GM10266 (cell line): ENCODE data around the gene PNRC1.

Source experiments
- DNase-seq: peaks from one replicate; pipeline ENCODE4 v3.0.0; 2012; ENCODE audit errors: extremely low spot score
- TF ChIP-seq, protein P1 (sequence below): IDR thresholded peaks from 2 replicates; pipeline ENCODE4 v1.5.1; 2012; ENCODE audit warnings: mild to moderate bottlenecking, low read depth; ENCODE audit not compliant: control insufficient read depth, insufficient read depth; ENCODE audit errors: missing control alignments

Gene PNRC1

DNA sequence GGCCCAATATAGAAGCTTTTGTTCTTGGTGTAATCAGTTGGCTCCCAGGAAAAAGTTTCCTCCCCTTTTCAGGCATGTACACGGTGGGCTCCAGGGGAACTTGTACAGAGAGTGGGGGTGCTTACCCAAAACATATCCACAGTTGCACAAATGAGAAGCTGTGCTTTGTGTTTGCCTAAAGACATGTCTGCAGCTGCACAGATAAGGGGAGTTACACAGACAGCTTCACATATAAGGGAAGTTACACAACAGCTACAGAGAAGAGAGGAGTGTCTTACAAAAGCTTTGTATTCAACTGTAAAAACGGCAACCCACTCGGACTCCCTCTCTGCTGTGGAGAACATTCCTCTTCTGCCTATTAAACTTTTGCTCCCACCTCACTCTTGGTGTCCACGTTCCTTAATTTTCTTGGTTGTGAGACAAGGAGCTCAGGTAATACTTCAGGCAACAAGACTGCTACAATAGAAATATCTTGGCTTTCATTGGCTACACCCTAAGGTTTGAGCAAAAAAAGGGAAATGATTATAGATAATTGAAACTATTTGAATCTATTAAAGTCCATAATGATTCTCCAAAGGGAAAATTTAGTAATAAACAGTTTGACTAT, 7.4 kb upstream of the PNRC1 start:
- TF ChIP-seq, protein P1, sequence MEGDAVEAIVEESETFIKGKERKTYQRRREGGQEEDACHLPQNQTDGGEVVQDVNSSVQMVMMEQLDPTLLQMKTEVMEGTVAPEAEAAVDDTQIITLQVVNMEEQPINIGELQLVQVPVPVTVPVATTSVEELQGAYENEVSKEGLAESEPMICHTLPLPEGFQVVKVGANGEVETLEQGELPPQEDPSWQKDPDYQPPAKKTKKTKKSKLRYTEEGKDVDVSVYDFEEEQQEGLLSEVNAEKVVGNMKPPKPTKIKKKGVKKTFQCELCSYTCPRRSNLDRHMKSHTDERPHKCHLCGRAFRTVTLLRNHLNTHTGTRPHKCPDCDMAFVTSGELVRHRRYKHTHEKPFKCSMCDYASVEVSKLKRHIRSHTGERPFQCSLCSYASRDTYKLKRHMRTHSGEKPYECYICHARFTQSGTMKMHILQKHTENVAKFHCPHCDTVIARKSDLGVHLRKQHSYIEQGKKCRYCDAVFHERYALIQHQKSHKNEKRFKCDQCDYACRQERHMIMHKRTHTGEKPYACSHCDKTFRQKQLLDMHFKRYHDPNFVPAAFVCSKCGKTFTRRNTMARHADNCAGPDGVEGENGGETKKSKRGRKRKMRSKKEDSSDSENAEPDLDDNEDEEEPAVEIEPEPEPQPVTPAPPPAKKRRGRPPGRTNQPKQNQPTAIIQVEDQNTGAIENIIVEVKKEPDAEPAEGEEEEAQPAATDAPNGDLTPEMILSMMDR, result no peak

DNA sequence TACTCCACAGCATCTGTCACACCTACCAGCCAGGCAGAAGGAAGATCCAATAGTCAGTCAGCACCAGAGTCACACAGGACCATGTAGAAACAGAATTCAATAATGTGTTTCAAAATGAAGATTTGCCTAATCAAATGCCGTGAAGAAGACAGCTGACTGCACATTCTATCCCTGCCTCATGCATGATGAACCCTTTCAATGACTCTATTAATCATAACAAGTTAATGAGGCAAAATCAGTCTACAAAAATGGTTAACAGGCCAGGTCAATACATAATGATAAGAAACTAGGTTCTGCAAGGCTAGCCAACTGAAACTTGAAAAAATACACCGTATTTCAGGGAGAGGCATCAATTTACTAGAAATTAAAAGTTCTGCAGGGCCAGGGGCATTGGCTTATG, 6.7 kb upstream of the PNRC1 start:
- TF ChIP-seq, protein P1, result no peak
- DNase-seq, result no peak

More for the DNA sequence above, 7.4 kb upstream of the PNRC1 start:
- DNase-seq, result no peak

DNA sequence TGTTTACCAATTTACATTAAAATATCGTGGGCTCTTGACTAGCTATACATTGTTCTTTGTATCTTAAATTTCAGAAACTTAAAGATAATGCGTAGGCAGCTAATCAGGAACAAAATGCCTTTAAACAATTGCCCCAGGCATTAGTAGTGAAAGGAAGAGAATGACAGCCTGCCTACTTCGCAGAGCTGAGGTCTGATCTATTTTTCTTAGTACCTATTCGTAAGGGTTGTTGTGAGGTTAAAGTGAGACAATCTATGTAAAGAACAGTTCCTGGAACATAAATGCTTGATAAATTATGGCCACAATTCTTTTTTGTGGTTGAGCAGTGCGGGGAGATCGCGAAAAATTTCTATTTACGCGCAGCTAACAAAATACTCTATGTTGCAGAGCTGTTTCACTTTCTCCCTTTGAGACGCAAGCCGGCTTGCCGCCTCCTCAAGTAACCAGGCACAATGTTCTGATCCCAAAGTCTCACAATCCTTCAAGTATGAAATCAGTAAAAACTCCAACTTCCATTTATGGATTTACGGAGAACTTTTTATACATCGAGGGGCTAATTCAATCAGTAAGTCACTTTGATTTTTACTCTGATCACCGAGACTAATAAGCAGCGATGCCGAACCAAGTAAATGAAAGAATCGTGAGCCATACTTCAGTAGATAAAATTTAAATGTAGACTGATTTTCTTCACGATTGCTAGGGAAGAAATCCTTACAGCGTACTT, 878 bp upstream of the PNRC1 start:
- DNase-seq, result peak; percentile 45
- TF ChIP-seq, protein P1, result no peak

DNA sequence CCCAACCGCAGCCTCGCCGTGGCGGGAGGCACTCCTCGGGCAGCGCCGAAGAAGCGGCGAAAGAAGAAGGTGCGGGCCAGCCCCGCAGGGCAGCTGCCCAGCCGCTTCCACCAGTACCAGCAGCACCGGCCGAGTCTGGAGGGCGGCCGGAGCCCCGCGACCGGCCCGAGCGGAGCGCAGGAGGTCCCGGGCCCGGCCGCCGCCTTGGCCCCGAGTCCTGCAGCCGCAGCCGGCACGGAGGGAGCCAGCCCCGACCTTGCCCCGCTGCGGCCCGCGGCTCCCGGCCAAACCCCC, 525 bp downstream of the PNRC1 start:
- TF ChIP-seq, protein P1, result no peak
- no peak for DNase-seq

DNA sequence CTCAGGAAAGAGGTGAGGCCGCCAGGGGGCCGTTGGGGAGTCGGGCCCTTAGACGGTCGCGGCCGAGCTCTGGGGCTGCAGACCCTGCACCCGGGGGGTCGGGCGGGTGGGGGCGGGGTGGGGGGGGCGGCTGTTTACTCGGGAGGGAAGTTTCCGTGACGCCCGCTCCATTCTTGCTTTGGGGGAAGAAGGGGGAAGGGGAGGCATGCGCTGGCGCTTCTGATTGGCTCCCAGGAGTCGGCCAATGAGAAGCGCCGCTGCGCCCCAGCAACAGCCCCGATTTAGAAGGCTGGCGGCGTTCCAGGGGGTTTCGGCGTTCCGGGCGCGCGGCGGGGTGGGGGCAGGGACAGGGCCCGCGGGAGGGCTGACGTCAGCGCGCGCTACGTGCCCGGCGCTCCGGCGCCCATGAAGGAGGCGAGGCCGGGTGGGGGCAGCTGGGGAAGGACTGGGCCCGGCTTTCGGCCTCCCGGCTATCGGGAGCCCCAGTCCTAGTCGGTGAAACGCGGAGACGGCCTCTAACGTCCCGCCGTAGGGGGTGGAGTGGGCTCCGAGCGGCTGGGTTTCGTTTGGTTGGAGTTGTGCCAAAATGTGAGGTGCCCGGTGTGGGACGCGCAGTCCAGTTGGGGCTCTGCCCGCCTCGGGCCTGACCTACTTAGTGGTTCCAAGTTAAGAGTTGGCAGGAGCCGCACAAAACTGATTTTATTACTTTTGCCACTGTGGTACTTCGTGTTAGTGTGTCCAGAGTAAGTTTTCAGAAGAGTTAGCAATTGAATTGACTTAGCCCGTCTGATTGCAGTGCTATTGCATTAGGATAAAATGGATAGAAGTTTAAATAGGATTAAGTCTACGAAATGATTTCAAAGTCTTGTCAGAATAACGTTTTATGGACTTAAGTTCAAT, 1.1 kb downstream of the PNRC1 start:
- TF ChIP-seq, protein P1, result peak; percentile 4
- DNase-seq, result peak; percentile 94

DNA sequence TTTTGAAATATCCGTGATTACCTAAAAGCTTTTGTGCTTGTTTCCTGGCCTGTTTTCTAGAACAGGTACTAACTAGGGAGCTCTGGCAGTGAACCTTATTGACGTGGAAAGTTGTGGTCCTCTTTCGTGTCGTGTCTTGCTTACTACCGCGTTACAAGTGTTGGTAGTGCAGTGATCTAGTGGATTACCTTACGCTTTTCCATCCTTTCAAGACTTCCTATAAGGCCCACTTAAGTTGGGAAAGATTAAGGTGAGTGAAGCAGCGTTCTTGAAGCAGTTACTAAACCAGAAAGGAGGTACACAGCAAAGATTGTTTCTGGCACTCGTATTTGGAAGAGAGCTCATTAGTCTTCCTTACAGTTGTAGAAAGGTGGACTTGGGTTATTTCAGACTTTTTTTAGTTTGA, 1.9 kb downstream of the PNRC1 start:
- TF ChIP-seq, protein P1, result no peak
- no peak for DNase-seq
